Right atrium auricular region (tissue), 2 donors: ENCODE data around the gene PRKAG2. TPM values are rescaled to one million over a fixed set of nuclear protein-coding genes. Genes with fewer than 3 reads are reported as not detected.

Experiments used
- DNase-seq: peaks from one replicate; pipeline ENCODE4 v3.0.0-alpha.2; 2019; ENCODE audit warnings: low spot score
- H3K27ac ChIP-seq, 2 donors: fragments of 200-600 bp; sonication (generic); 1 replicate in 1 of 2; 2 replicates in 1 of 2; pipeline ENCODE4 v1.5.1; 2016 to 2019
- H3K27me3 ChIP-seq, 2 donors: fragments of 200-600 bp; sonication (generic); one replicate each; pipeline versions ENCODE4 v1.5.1 to v1.6.0; 2017 to 2019
- H3K36me3 ChIP-seq: fragments of 200-600 bp; sonication (generic); one replicate; pipeline ENCODE4 v1.5.1; 2016
- H3K4me1 ChIP-seq, 2 donors: fragments of 200-600 bp; sonication (generic); one replicate each; pipeline versions ENCODE4 v1.5.1 to v1.6.0; 2017 to 2019
- H3K4me3 ChIP-seq, 2 donors: fragments of 200-600 bp; sonication (generic); 1 replicate in 1 of 2; 2 replicates in 1 of 2; pipeline ENCODE4 v1.5.1; 2017 to 2019; ENCODE audit warnings: mild to moderate bottlenecking in 1 of 2, moderate library complexity in 1 of 2
- H3K9me3 ChIP-seq, 2 donors: fragments of 200-600 bp; sonication (generic); one replicate each; pipeline ENCODE4 v1.5.1; 2019
- CTCF ChIP-seq, 2 donors: fragments of 200-600 bp; sonication (generic); IDR thresholded peaks; one replicate each; pipeline ENCODE4 v1.5.1; 2019; ENCODE audit warnings: antibody characterized with exemption in 2 of 2
- total RNA-seq, 2 donors: library from RNA; depleted of rRNA; stranded (reverse); fragments of >200 nt; gene quantifications; one replicate each; pipeline ENCODE4 v1.1.0, GENCODE V29; 2016

The PRKAG2 gene
- total RNA-seq, 2 donors from 2014 or later, result 133 to 177 TPM

GRCh38 chr7:151838072-151838471 lies 38.8 kb downstream of the PRKAG2 start:
- Histone ChIP-seq H3K36me3 (no peaks in the 10 kb centered on the region), H3K9me3 (no peaks in the 10 kb centered on the region), H3K27ac (no peak overlapping the region), H3K4me3 (no peak overlapping the region), H3K4me1 (no peaks in the 10 kb centered on the region), H3K27me3 (no peaks in the 10 kb centered on the region)
- no peak for TF ChIP-seq CTCF (IDR thresholded peaks at IDR 0.05)
- no peak for DNase-seq

- Histone ChIP-seq H3K4me3 (no peak overlapping the region), H3K4me1 (no peaks in the 10 kb centered on the region), H3K27ac (no peak overlapping the region), H3K9me3 (no peaks in the 10 kb centered on the region), H3K36me3 (no peaks in the 10 kb centered on the region), H3K27me3 (no peaks in the 10 kb centered on the region)
- DNase-seq, result no peak
- TF ChIP-seq CTCF (IDR thresholded peaks at IDR 0.05), result no peak
These were observed 39.5 kb downstream of the PRKAG2 start for GRCh38 chr7:151837285-151838042.

- no peak for DNase-seq
- H3K4me3 ChIP-seq, result no peak overlapping the region
- no peak for TF ChIP-seq CTCF (IDR thresholded peaks at IDR 0.05)
- H3K27ac ChIP-seq, result no peak overlapping the region
- H3K36me3 ChIP-seq, result no peaks in the 10 kb centered on the region
- H3K27me3 ChIP-seq, result no peaks in the 10 kb centered on the region
- no peaks in the 10 kb centered on the region for H3K4me1 ChIP-seq
- no peaks in the 10 kb centered on the region for H3K9me3 ChIP-seq
These were observed 40.0 kb downstream of the PRKAG2 start for GRCh38 chr7:151836927-151837205.

- Histone ChIP-seq H3K27me3 (no peaks in the 10 kb centered on the region), H3K4me3 (no peak overlapping the region), H3K9me3 (no peaks in the 10 kb centered on the region), H3K27ac (no peak overlapping the region), H3K4me1 (no peaks in the 10 kb centered on the region), H3K36me3 (no peaks in the 10 kb centered on the region)
- no peak for DNase-seq
- TF ChIP-seq CTCF (IDR thresholded peaks at IDR 0.05), result no peak
These were observed 40.6 kb downstream of the PRKAG2 start for GRCh38 chr7:151836191-151836926.

GRCh38 chr7:151835636-151836035 lies 41.3 kb downstream of the PRKAG2 start:
- H3K4me1 ChIP-seq, result no peaks in the 10 kb centered on the region
- no peak for DNase-seq
- no peaks in the 10 kb centered on the region for H3K27me3 ChIP-seq
- no peak for TF ChIP-seq CTCF (IDR thresholded peaks at IDR 0.05)
- no peaks in the 10 kb centered on the region for H3K36me3 ChIP-seq
- no peak overlapping the region for H3K27ac ChIP-seq
- no peak overlapping the region for H3K4me3 ChIP-seq
- no peaks in the 10 kb centered on the region for H3K9me3 ChIP-seq
